IPS-NIHi7 (cell line): Measurements from ENCODE around the gene C11orf24.
"Not testable (repeated sequence)": the region's sequence is repeated elsewhere in the genome, so short reads cannot be mapped to it uniquely, and the experiment has no call there.

Source experiments
- DNase-seq: peaks from one replicate; pipeline ENCODE4 v3.0.0; 2012; ENCODE audit warnings: mixed read lengths; ENCODE audit errors: extremely low spot score

Gene C11orf24

DNA sequence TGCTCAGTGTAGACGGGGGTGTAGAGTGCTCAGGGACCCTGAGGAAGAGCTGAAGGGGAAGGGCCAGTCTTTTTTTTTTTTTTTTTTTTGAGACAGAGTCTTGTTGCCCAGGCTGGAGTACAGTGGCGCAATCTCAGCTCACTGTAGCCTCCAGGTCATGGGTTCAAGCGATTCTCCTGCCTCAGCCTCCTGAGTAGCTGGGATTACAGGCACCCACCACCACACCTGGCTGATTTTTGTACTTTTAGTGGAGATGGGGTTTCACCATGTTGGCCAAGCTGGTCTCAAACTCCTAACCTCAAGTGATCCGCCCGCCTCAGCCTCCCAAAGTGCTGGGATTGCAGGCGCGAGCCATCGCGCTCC is 27.7 kb upstream of the C11orf24 start:
- DNase-seq = not testable (repeated sequence)

GRCh38 chr11:68298659-68299516 is 27.1 kb upstream of the C11orf24 start:
- DNase-seq = no peak

DNA sequence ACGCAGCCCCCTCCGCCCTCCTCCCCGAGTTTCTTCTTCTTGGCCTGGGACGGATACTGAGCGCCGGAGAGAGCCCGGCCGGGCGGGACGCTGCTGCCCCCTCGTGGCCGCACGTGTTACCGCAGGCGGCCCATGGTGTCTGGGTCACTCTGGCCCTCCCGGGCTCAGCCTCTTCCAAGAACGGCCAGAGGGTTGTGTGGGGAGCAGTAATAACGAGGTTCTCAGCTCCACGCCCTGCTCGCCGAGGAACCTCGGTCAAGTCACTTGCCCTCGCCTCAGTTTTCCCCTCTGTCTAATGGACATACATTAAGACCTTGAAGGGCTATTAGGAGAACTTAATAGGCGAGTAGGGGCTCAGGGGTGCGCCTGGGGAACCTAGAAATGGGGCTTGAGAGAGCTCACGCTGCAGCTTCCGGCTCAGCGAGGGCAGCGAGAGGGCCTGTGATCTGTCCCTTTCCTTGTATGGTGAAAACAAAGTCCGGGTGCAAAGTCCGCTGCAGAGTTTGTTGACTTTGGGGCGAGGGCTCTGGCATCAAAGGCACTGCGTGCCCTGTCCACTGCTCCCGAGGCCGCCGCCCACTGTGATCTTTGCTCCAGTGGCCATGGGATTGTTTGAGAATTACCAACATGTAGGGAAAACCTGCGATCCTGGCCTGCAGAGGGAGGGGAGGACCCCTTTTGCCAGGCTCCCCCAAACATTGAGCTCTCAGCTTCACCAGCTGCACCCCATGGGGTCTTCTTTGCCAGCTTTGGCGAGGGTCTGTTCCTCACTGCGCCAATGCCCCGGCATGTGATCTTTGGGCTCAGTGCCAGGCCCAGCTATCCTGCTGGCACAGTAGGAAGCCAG is 26.3 kb upstream of the C11orf24 start:
- peak; percentile 94 for DNase-seq

DNA sequence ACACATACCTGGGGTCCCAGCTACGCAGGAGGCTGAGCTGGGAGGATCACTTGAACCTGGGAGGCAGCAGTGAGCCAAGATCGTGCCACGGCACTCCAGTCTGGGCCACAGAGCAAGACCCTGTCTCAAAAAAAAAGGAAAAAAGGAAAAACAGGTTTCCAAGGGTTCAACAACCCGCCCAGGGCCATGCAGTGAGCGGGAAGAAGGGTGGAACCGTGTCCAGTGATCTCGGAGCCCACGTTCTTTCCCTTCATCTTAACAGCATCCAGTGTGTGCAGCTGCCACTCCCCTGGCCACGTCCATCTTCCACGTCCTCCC is 25.7 kb upstream of the C11orf24 start:
- DNase-seq = no peak

DNA sequence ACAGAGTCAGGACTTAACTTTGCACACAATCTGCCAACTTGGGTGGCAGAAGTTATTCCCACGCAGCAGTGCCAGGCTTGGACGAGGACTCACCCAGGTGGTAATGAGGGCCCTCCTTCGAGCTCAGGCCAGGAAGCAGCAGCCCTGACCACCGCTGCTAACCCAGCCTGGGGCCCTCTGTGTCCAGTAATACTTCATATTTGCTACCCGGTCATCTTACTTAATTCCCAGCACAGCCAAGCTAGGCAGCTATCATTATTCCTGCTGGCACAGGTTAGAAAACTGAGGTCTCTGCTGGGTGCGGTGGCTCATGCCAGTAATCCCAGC is 25.2 kb upstream of the C11orf24 start:
- no peak for DNase-seq

DNA sequence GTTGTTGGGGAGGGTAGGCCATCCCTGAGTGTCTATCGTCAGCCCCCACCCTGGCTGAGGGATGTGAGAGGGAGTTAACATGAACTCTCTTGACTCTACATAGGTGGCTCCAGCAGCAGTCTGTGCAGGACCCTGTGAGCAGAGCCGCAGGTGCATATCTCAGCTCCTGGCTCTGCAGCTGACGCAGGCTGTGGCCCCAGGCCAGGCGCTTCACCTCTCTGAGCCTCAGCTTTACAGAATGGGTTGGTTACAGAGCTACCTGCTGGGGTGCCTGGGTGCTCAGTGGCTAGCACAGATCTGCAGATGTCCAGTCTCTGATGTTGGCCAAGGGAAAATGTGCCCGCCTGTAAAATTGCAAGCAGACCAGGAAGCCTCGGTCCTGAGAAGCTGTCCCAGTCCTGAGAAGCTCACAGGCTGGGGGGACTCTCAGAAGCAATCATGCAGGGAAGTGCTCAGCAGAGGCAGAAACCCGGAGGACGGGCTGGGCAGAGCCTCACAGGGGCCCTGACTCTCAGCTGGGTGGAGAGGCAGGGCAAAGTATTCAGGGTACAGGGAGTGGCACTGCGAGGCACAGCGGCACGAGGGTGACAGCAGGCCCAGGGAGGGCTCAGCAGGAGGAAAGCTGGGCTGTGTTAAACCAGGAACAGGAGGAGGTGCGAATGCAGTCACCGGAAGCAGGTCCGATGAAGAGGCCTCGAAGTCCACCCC is 24.7 kb upstream of the C11orf24 start:
- no peak for DNase-seq

DNA sequence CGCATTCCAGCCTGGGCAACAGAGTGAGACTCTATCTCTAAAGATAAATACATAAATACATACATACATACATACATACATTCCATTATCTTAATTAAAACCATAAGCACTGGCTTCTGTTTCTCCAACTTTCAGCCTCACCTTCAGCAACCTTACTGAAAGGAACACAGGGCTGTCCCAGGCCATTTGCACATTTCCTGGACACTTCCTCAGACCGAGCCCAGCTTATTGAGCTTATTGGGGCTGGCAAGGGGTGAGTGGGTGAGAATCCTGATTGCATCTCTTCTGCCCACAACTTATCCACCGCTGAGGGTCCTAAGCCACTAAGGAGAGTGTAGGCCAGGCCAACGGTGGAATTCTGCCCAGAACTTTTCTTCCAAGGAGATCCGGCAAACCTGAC is 24.2 kb upstream of the C11orf24 start:
- DNase-seq = no peak

DNA sequence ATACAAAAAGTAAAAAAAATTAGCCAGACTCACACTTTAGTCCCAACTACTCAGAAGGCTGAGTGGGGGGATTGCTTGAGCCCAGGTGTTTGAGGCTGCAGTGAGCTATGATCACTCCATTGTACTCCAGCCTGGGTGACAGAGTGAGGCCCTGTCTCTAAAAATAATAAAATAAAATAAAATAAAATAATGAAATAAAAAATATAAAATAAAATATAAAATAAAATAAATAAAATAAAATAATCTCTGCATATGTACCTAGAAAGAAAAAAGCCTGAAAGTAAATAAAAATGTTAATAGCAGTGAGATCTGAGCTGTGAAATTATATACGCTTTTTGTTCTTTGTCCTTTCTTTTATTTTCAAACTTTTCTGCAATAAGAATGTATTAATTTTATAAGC is 23.5 kb upstream of the C11orf24 start:
- no peak for DNase-seq

- no peak for DNase-seq
Observed at GRCh38 chr11:68293708-68294107, 21.9 kb upstream of the C11orf24 start.

- DNase-seq = no peak
Observed at GRCh38 chr11:68289456-68289855, 17.7 kb upstream of the C11orf24 start.

GRCh38 chr11:68287419-68287818 is 15.6 kb upstream of the C11orf24 start:
- no peak for DNase-seq

DNA sequence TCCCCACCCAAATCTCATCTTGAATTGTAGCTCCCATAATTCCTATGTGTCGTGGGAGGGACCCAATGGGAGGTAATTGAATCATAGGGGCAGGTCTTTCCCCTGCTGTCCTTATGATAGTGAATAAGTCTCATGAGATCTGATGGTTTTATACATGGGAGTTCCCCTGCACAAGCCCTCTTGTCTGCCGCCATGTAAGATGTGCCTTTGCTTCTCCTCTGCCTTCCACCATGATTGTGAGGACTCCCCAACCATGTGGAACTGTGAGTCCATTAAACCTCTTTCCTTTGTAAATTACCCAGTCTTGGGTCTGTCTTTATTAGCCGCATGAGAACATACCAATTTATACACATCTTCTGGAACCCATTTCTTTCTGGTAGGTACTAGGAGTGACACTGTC is 12.8 kb upstream of the C11orf24 start:
- DNase-seq = not testable (repeated sequence)

DNA sequence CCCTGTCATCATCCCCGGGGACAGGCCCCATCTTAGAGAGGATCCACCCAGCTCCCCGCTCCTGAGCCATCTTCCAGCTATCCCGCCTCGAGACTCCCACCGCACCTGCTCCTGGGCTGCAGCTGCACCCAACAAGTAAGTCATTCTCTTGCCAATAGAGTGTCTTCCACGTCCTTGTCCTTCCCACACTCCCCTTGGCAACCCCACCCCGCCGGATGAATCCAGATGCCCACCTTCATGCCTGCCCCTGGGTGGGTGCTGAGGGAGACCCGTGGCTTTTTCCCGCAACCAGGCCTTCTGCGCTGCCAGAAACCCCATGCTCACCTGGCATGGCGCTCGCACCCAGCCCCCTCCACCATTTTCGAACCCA is 11.1 kb upstream of the C11orf24 start:
- no peak for DNase-seq

- DNase-seq = no peak
Observed at GRCh38 chr11:68282141-68282860, 10.5 kb upstream of the C11orf24 start.

DNA sequence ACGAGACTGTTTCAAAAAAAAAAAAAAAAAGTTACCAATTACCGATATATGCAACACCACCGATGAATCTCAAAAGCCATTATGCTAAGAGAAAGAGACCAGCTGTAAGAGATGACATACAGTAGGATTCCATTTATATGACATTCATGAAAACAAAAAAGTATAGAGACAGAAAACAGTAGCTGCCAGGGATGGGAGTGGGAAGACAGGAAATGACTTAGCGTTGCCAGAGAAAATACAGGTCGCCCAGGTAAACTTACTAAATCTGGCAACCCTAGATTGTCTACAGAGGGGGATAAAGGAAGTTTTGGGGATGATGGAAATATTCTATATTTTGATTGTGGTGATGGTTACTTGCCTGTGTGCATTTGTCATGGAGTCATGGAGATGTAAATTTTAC is 7.9 kb upstream of the C11orf24 start:
- no peak for DNase-seq

DNA sequence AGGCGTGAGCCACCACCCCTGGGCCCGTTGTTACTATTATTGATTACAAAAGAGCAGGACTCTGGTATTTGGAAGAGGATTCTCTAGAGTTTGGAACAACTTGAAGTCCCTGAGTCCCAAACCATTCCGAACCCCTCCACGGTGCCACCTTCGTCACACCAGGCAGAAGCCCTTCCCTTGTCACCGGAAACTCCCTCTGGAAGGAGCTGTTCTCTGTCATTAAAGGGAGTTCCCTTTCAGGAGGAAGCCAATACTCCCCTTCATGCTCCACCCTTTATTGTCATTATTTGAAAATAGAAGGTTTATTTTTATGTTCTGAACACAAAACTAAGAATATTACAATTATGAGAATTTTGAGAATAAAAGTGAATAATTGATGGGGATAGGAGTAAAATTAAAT is 5.1 kb upstream of the C11orf24 start:
- no peak for DNase-seq

GRCh38 chr11:68275721-68276507 is 4.1 kb upstream of the C11orf24 start:
- DNase-seq = no peak

DNA sequence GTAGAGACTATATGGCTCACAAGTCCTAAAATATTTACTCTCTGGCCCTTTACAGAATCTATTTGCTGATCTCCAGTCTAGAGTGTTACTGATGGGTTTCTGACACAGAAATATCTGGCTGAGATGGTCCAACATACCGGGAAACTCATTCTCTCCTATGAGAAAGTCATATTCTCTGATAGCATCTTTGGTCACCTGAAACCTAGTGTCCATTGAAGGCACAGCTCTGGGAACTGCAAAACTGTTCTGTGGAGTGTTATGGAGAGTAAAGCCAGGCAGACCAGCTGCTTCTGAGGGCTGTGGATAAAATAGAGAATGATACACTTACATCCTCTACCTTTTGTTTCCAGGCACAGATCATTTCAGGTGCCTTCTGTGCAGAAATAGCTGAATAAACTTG is 2.5 kb upstream of the C11orf24 start:
- no peak for DNase-seq

DNA sequence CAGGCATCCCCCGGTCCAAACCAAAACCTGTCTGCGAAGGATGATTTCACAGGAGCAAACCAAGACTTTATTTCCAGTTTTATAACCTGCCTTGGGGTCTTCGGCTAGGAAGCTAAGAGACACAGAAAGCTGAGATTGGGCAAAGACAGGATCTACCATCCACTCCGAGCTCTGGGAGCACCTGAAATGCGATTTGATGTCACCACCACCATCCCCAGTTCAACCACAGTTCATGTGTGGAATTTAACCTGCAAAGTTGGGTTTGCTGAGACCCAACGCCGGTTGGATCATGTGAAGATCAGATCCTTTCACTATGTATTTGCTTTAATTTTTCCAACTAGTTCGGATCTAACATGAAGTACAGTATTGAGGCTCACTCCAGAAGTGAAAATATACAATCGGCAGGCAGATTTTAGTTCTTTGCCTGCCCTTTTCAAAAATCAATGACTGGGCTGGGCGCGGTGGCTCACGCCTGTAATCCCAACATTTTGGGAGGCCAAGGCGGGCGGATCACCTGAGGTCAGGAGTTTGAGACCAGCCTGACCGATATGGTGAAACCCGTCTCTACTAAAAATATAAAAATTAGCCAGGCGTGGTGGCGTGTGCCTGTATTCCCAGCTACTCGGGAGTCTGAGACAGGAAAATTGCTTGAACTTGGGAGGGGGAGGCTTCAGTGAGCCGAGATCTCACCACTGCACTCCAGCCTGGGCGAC is 1.4 kb upstream of the C11orf24 start:
- DNase-seq = no peak

GRCh38 chr11:68271023-68271780 is 571 bp downstream of the C11orf24 start:
- DNase-seq = peak; percentile 87
